ENCODE measurements around the gene TMPRSS15. TPM values are rescaled to one million over a fixed set of nuclear protein-coding genes. Genes with fewer than 3 reads are reported as not detected.
"Not testable (repeated sequence)": the region's sequence is repeated elsewhere in the genome, so short reads cannot be mapped to it uniquely, and the experiment has no call there.

TMPRSS15 gene
- total RNA-seq, 4 donors from 2014 or later: not detected

DNA sequence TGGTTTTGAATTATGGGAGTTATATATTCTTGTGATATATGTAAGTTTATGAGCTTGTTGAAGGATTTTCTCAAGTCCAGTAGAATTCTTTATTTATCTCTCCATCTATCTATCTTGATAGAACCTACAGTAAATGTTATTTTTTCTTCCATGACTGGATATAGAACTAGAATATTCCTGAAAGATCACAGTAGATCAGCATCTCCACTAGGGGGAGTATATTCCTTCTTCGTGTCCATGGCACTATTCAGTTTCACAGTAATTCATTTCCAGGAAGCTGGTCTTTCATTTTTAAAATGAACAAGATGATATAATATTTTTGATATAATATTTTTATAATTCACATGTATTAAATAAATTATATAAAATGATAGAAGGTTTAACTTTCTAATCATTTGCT lies 18.8 kb downstream of the TMPRSS15 start:
- 0 to 10% methylated on average over 1 of the region's 1 CpG for WGBS, 2 donors (ENCODE audit: low coverage in 1 of 2)
- H3K27ac ChIP-seq: no peak overlapping the region
- H3K4me3 ChIP-seq: no peak overlapping the region
- no peaks in the 10 kb centered on the region for H3K4me1 ChIP-seq
- TF ChIP-seq POLR2AphosphoS5 (IDR thresholded peaks at IDR 0.05) (no peak), POLR2A (IDR thresholded peaks at IDR 0.05) (no peak)
- TF ChIP-seq, protein P1, sequence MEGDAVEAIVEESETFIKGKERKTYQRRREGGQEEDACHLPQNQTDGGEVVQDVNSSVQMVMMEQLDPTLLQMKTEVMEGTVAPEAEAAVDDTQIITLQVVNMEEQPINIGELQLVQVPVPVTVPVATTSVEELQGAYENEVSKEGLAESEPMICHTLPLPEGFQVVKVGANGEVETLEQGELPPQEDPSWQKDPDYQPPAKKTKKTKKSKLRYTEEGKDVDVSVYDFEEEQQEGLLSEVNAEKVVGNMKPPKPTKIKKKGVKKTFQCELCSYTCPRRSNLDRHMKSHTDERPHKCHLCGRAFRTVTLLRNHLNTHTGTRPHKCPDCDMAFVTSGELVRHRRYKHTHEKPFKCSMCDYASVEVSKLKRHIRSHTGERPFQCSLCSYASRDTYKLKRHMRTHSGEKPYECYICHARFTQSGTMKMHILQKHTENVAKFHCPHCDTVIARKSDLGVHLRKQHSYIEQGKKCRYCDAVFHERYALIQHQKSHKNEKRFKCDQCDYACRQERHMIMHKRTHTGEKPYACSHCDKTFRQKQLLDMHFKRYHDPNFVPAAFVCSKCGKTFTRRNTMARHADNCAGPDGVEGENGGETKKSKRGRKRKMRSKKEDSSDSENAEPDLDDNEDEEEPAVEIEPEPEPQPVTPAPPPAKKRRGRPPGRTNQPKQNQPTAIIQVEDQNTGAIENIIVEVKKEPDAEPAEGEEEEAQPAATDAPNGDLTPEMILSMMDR (IDR thresholded peaks at IDR 0.05): peak; percentile 26 to 60 (median 38)
- no peak for DNase-seq
- no peaks in the 10 kb centered on the region for H3K27me3 ChIP-seq
- intact Hi-C loops (cut with DNase I; ENCODE audit: low total_unique reads): no loop called here
- no peaks in the 10 kb centered on the region for H3K9me3 ChIP-seq
- H3K36me3 ChIP-seq: no peaks in the 10 kb centered on the region
- in situ Hi-C loops (cut with MboI; ENCODE audit: low pct_ligation_motif_present in 1 of 4, low pct_unique_long_range_greater_than_20kb in 1 of 4, low sequenced_read_pairs in 3 of 4): no loop called here

DNA sequence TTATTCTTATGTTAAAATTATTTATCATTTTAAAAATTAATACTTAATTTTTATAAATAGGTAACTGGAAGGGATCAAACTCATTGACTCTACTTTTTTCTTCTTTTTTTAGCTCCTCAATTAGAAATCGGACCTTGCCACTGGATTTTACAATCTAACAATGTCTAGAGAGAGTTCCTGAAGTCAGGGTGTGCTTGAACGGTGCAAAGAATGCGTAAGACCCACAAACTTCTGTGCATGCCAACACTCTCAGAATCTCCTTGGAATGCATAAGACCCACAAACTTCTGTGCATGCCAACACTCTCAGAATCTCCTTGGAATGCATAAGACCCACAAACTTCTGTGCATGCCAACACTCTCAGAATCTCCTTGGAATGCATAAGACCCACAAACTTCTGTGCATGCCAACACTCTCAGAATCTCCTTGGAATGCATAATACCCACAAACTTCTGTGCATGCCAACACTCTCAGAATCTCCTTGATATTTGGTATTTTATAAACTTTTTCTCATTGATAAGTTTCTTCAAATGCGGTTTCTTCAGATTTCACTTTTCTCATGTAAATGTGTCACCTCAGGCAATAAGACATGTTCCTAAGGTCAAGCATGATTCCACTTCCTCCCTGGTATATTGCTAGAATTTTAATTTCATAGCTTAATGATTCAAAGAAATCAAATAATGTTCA lies 20.5 kb downstream of the TMPRSS15 start:
- H3K27ac ChIP-seq; DNase-seq; H3K9me3 ChIP-seq; H3K27me3 ChIP-seq; H3K4me3 ChIP-seq; H3K4me1 ChIP-seq; in situ Hi-C loops (cut with MboI; ENCODE audit: low pct_ligation_motif_present in 1 of 4, low pct_unique_long_range_greater_than_20kb in 1 of 4, low sequenced_read_pairs in 3 of 4); H3K36me3 ChIP-seq; intact Hi-C loops (cut with DNase I; ENCODE audit: low total_unique reads): not testable (repeated sequence)
- WGBS, 2 donors (ENCODE audit: low coverage in 1 of 2): 77 to 81% methylated on average over 4 of the region's 4 CpGs

DNA sequence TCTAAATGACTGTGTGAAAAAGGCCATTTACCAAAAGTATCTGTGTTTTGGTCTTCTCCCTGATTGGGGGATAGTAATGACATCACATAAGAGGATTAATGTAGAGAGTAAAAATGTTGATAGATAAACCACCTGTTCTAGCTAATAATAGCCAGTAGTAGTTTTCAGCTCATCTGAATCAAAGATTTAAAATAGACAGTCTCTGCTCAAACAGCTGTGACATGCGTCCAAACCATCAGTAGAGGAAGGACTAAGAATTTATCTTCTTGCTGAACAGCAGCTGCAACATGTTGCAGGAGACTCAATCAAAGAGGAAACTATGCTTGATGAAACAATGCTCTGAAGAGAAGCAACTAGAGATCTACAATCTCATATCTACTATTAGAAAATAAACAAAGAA lies 21.4 kb downstream of the TMPRSS15 start:
- no peak for DNase-seq
- Histone ChIP-seq H3K4me3 (no peak overlapping the region), H3K9me3 (no peaks in the 10 kb centered on the region), H3K4me1 (no peaks in the 10 kb centered on the region), H3K27me3 (no peaks in the 10 kb centered on the region), H3K36me3 (no peaks in the 10 kb centered on the region), H3K27ac (no peak overlapping the region)
- TF ChIP-seq POLR2A (IDR thresholded peaks at IDR 0.05) (no peak), EP300 (IDR thresholded peaks at IDR 0.05; ENCODE audit: low read depth) (no peak), POLR2AphosphoS5 (IDR thresholded peaks at IDR 0.05) (no peak)
- TF ChIP-seq, protein P1 (IDR thresholded peaks at IDR 0.05): no peak
- WGBS, 2 donors (ENCODE audit: low coverage in 1 of 2): 0% methylated on average over 1 of the region's 1 CpG; no CpG with 5 or more reads in 1 of the 2 donors
- intact Hi-C loops (cut with DNase I; ENCODE audit: low total_unique reads): no loop called here
- in situ Hi-C loops (cut with MboI; ENCODE audit: low pct_ligation_motif_present in 1 of 4, low pct_unique_long_range_greater_than_20kb in 1 of 4, low sequenced_read_pairs in 3 of 4): no loop called here

DNA sequence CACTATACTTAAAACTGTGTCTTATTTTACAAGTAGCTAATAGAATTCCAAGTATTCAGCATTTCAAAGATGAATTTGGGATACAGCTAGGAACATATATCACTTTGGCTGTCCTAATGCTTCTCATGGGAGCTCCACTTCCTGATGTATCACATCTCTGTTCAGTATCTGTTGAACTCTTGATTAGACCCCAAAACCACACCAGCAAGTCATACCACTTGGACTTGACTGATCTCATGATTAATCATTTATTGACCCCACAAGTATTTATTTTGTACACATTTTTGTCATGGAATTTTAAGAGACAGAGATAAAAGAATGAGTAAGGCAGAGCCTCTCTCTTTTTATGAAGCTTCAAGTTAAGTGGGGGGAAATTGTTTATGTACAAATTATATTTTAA lies 30.0 kb downstream of the TMPRSS15 start:
- Histone ChIP-seq H3K4me1 (no peaks in the 10 kb centered on the region), H3K27me3 (no peaks in the 10 kb centered on the region), H3K9me3 (no peaks in the 10 kb centered on the region), H3K36me3 (no peaks in the 10 kb centered on the region), H3K27ac (no peak overlapping the region), H3K4me3 (no peak overlapping the region)
- no peak for TF ChIP-seq POLR2A (IDR thresholded peaks at IDR 0.05)
- TF ChIP-seq POLR2AphosphoS5 (IDR thresholded peaks at IDR 0.05): no peak
- no peak for TF ChIP-seq EP300 (IDR thresholded peaks at IDR 0.05; ENCODE audit: low read depth)
- TF ChIP-seq, protein P1 (IDR thresholded peaks at IDR 0.05): no peak
- no peak for DNase-seq
- in situ Hi-C loops (cut with MboI; ENCODE audit: low pct_ligation_motif_present in 1 of 4, low pct_unique_long_range_greater_than_20kb in 1 of 4, low sequenced_read_pairs in 3 of 4) (no loop called here), intact Hi-C loops (cut with DNase I; ENCODE audit: low total_unique reads) (no loop called here)

DNA sequence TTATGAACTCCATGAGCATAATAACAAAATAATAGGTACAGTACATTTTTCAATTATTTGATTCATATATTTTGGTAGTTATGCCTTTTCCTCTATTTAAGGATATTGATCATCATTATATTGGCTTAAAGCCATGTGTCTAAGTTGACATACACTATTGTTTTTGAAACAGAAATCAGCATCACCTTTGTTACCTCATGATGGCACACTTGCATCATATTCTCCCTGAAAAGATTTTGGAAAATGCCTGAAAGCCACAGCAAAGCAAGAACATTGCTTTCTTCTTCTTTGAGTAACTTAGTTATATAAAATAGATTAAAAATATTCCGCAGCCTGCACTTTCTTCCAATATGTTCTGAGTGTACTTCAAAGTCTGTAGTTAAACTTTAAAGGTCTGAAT lies 33.3 kb downstream of the TMPRSS15 start:
- DNase-seq: no peak
- Histone ChIP-seq H3K9me3 (no peaks in the 10 kb centered on the region), H3K36me3 (no peaks in the 10 kb centered on the region), H3K27me3 (no peaks in the 10 kb centered on the region), H3K4me1 (no peaks in the 10 kb centered on the region), H3K27ac (no peak overlapping the region), H3K4me3 (no peak overlapping the region)
- WGBS, 2 donors (ENCODE audit: low coverage in 1 of 2): 73 to 82% methylated on average over 1 of the region's 1 CpG
- TF ChIP-seq POLR2AphosphoS5 (IDR thresholded peaks at IDR 0.05) (no peak), EP300 (IDR thresholded peaks at IDR 0.05; ENCODE audit: low read depth) (no peak), POLR2A (IDR thresholded peaks at IDR 0.05) (no peak)
- TF ChIP-seq, protein P1 (IDR thresholded peaks at IDR 0.05): no peak
- intact Hi-C loops (cut with DNase I; ENCODE audit: low total_unique reads) (no loop called here), in situ Hi-C loops (cut with MboI; ENCODE audit: low pct_ligation_motif_present in 1 of 4, low pct_unique_long_range_greater_than_20kb in 1 of 4, low sequenced_read_pairs in 3 of 4) (no loop called here)
